H1 (cell line): Measurements from ENCODE around the gene PDCD10. TPM values are rescaled to one million over a fixed set of nuclear protein-coding genes. Genes with fewer than 3 reads are reported as not detected.

Experiments used
- BACH1 ChIP-seq: IDR thresholded peaks from 2 replicates; pipeline ENCODE4 v1.6.1; 2012; ENCODE audit warnings: low read length, improper control_type of control experiment
- HDAC2 ChIP-seq, 2 experiments: fragments of 300-600 bp in 1 of 2; sonication (generic) in 1 of 2; IDR thresholded peaks; 2 replicates each; pipeline ENCODE4 v1.6.1; 2011 to 2012; ENCODE audit warnings: low read depth in 2 of 2, low read length in 2 of 2, mild to moderate bottlenecking in 2 of 2, moderate library complexity in 2 of 2, borderline replicate concordance in 1 of 2, inconsistent platforms in 1 of 2
- JUND ChIP-seq: IDR thresholded peaks from 2 replicates; pipeline ENCODE4 v1.6.1; 2011; ENCODE audit warnings: mild to moderate bottlenecking, improper control_type of control experiment, low read length
- polyA plus RNA-seq, 7 experiments: library from polyadenylated mRNA; depleted of rRNA in 3 of 7; stranded (reverse) in 5 of 7; unstranded in 2 of 7; fragments of >200 nt in 5 of 7; fragments of 200-250 nt in 2 of 7; gene quantifications; 1 replicate in 5 of 7; 2 replicates in 1 of 7; 4 replicates in 1 of 7; pipeline versions ENCODE4 v1.2.1 to v1.2.3, GENCODE V29; 2011 to 2013; ENCODE audit warnings: missing spikeins in 2 of 7, mixed read lengths in 2 of 7
- total RNA-seq: library from RNA; stranded (reverse); fragmentation: NEBNext Ultra II Directional; extraction: Animal tissue kit (Norgen Biotek cat#: 25700); gene quantifications from 2 replicates; pipeline ENCODE4 v1.2.1, GENCODE V29; 2021
- TF ChIP-seq, protein P1 (sequence below): fragments of 300-600 bp; sonication (generic); IDR thresholded peaks from 2 replicates; pipeline ENCODE4 v1.7.1; 2012; ENCODE audit warnings: low read length, moderate library complexity, mild to moderate bottlenecking, inconsistent platforms; ENCODE audit not compliant: insufficient replicate concordance
- TF ChIP-seq, protein P2 (sequence below): IDR thresholded peaks from 2 replicates; pipeline ENCODE4 v1.6.1; 2012; ENCODE audit warnings: low read length, inconsistent platforms

Gene PDCD10
- total and polyA plus RNA-seq, 2 of the 8 experiments (the other 6 are each of a cell fraction or from before 2014, with no cell fraction given): 52.0 to 76.6 TPM

DNA sequence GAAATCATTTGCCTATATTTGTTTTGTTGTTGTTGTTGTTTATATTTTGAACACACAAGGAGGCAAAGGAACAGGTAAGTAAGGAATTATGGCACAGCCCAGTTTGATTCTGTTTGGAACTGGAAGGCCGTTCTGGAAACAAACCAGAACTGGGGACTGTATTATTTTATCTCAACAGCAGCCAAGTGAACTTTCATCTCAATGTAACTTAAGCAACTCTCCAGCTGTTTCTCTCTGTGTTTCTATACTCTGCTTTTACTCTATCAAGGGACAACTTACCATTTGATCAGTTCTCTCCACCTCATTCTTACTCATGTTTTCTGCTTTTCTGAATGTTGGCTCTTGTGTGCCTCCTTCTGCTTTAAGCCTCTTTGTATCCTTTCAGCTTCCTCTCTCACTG lies 65.0 kb downstream of the PDCD10 start (continued):
- TF ChIP-seq, protein P1, sequence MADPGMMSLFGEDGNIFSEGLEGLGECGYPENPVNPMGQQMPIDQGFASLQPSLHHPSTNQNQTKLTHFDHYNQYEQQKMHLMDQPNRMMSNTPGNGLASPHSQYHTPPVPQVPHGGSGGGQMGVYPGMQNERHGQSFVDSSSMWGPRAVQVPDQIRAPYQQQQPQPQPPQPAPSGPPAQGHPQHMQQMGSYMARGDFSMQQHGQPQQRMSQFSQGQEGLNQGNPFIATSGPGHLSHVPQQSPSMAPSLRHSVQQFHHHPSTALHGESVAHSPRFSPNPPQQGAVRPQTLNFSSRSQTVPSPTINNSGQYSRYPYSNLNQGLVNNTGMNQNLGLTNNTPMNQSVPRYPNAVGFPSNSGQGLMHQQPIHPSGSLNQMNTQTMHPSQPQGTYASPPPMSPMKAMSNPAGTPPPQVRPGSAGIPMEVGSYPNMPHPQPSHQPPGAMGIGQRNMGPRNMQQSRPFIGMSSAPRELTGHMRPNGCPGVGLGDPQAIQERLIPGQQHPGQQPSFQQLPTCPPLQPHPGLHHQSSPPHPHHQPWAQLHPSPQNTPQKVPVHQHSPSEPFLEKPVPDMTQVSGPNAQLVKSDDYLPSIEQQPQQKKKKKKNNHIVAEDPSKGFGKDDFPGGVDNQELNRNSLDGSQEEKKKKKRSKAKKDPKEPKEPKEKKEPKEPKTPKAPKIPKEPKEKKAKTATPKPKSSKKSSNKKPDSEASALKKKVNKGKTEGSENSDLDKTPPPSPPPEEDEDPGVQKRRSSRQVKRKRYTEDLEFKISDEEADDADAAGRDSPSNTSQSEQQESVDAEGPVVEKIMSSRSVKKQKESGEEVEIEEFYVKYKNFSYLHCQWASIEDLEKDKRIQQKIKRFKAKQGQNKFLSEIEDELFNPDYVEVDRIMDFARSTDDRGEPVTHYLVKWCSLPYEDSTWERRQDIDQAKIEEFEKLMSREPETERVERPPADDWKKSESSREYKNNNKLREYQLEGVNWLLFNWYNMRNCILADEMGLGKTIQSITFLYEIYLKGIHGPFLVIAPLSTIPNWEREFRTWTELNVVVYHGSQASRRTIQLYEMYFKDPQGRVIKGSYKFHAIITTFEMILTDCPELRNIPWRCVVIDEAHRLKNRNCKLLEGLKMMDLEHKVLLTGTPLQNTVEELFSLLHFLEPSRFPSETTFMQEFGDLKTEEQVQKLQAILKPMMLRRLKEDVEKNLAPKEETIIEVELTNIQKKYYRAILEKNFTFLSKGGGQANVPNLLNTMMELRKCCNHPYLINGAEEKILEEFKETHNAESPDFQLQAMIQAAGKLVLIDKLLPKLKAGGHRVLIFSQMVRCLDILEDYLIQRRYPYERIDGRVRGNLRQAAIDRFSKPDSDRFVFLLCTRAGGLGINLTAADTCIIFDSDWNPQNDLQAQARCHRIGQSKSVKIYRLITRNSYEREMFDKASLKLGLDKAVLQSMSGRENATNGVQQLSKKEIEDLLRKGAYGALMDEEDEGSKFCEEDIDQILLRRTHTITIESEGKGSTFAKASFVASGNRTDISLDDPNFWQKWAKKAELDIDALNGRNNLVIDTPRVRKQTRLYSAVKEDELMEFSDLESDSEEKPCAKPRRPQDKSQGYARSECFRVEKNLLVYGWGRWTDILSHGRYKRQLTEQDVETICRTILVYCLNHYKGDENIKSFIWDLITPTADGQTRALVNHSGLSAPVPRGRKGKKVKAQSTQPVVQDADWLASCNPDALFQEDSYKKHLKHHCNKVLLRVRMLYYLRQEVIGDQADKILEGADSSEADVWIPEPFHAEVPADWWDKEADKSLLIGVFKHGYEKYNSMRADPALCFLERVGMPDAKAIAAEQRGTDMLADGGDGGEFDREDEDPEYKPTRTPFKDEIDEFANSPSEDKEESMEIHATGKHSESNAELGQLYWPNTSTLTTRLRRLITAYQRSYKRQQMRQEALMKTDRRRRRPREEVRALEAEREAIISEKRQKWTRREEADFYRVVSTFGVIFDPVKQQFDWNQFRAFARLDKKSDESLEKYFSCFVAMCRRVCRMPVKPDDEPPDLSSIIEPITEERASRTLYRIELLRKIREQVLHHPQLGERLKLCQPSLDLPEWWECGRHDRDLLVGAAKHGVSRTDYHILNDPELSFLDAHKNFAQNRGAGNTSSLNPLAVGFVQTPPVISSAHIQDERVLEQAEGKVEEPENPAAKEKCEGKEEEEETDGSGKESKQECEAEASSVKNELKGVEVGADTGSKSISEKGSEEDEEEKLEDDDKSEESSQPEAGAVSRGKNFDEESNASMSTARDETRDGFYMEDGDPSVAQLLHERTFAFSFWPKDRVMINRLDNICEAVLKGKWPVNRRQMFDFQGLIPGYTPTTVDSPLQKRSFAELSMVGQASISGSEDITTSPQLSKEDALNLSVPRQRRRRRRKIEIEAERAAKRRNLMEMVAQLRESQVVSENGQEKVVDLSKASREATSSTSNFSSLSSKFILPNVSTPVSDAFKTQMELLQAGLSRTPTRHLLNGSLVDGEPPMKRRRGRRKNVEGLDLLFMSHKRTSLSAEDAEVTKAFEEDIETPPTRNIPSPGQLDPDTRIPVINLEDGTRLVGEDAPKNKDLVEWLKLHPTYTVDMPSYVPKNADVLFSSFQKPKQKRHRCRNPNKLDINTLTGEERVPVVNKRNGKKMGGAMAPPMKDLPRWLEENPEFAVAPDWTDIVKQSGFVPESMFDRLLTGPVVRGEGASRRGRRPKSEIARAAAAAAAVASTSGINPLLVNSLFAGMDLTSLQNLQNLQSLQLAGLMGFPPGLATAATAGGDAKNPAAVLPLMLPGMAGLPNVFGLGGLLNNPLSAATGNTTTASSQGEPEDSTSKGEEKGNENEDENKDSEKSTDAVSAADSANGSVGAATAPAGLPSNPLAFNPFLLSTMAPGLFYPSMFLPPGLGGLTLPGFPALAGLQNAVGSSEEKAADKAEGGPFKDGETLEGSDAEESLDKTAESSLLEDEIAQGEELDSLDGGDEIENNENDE: no peak
- TF ChIP-seq BACH1 (no peak), HDAC2 (IDR thresholded peaks at IDR 0.05; ENCODE audit: borderline replicate concordance in 1 of 2, low read depth in 2 of 2, low read length in 2 of 2) (no peak), JUND (no peak)
- TF ChIP-seq, protein P2, sequence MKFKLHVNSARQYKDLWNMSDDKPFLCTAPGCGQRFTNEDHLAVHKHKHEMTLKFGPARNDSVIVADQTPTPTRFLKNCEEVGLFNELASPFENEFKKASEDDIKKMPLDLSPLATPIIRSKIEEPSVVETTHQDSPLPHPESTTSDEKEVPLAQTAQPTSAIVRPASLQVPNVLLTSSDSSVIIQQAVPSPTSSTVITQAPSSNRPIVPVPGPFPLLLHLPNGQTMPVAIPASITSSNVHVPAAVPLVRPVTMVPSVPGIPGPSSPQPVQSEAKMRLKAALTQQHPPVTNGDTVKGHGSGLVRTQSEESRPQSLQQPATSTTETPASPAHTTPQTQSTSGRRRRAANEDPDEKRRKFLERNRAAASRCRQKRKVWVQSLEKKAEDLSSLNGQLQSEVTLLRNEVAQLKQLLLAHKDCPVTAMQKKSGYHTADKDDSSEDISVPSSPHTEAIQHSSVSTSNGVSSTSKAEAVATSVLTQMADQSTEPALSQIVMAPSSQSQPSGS: no peak
